ENCODE results near the gene GFRA1. TPM values are rescaled to one million over a fixed set of nuclear protein-coding genes. Genes with fewer than 3 reads are reported as not detected.

The GFRA1 gene
- polyA plus RNA-seq, 3 donors, result not detected

DNA sequence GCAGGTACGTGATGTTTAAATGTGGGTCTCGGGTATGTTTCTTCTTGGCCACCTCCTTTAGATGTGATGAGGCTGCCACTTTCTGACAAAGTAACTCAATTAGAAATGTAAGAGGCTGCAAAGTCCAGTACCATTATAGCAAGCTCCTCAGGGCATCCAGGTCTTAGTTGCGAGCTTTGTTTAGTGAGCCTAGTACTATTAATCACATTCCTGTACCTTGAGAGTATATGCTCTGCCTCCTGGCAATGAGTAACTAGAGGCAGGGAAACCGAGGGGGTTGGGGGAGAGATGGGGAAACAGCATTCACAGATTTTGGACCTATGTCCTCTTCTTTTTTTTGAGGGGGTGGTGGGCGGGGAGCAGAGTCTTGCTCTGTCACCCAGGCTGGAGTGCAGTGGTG, 131.8 kb downstream of the GFRA1 start:
- no peaks in the 10 kb centered on the region for H3K36me3 Mint-ChIP-seq
- H3K36me3 ChIP-seq (replicated peaks in 1 of 2; ENCODE audit: control insufficient read depth in 1 of 2, insufficient read depth in 2 of 2, low read length in 2 of 2), result no peaks in the 10 kb centered on the region
- H2AFZ ChIP-seq (ENCODE audit: insufficient read depth, low read depth, low read length, poor library complexity, severe bottlenecking), result no peak overlapping the region
- H3K27ac Mint-ChIP-seq, result no peak overlapping the region
- H3K79me2 ChIP-seq (ENCODE audit: insufficient read depth, low read length), result no peaks in the 10 kb centered on the region
- intact Hi-C loops (cut with micrococcal nuclease), result no loop called here
- H3K4me3 Mint-ChIP-seq, result no peak overlapping the region
- no peak for DNase-seq
- WGBS (ENCODE audit: insufficient coverage), result 93% methylated on average over 2 of the region's 5 CpGs
- H4K20me1 ChIP-seq (ENCODE audit: insufficient read depth, low read length), result no peaks in the 10 kb centered on the region
- H3K27me3 Mint-ChIP-seq (ENCODE audit: low read depth in 3 of 3), result no peaks in the 10 kb centered on the region
- H3K9ac ChIP-seq (ENCODE audit: insufficient read depth, low read length, poor library complexity, severe bottlenecking), result no peak overlapping the region
- no peaks in the 10 kb centered on the region for H3K27me3 ChIP-seq (ENCODE audit: control insufficient read depth in 2 of 2, insufficient read depth in 2 of 2, low read length in 2 of 2)
- H3K4me1 ChIP-seq (ENCODE audit: control insufficient read depth in 1 of 2, insufficient read depth in 2 of 2, low read length in 2 of 2), result no peaks in the 10 kb centered on the region
- no peak overlapping the region for H3K4me2 ChIP-seq (replicated peaks; ENCODE audit: extremely low read depth, low read length, poor library complexity, severe bottlenecking)
- no peak overlapping the region for H3K4me3 ChIP-seq (replicated peaks in 1 of 3; ENCODE audit: low read depth in 2 of 3, low read length in 3 of 3)
- H3K27ac ChIP-seq (ENCODE audit: low read depth in 1 of 2, low read length in 2 of 2), result no peak overlapping the region
- H3K9me3 ChIP-seq (replicated peaks in 1 of 2; ENCODE audit: control insufficient read depth in 1 of 2, insufficient read depth in 1 of 2, low read length in 2 of 2), result no peaks in the 10 kb centered on the region
- TF ChIP-seq, protein P1, sequence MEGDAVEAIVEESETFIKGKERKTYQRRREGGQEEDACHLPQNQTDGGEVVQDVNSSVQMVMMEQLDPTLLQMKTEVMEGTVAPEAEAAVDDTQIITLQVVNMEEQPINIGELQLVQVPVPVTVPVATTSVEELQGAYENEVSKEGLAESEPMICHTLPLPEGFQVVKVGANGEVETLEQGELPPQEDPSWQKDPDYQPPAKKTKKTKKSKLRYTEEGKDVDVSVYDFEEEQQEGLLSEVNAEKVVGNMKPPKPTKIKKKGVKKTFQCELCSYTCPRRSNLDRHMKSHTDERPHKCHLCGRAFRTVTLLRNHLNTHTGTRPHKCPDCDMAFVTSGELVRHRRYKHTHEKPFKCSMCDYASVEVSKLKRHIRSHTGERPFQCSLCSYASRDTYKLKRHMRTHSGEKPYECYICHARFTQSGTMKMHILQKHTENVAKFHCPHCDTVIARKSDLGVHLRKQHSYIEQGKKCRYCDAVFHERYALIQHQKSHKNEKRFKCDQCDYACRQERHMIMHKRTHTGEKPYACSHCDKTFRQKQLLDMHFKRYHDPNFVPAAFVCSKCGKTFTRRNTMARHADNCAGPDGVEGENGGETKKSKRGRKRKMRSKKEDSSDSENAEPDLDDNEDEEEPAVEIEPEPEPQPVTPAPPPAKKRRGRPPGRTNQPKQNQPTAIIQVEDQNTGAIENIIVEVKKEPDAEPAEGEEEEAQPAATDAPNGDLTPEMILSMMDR (IDR thresholded peaks at IDR 0.05), result no peak
- peaks cover 0 to 7% (median 2%) of the 10 kb centered on the region in 7 donors for H3K9me3 Mint-ChIP-seq
- H3K4me1 Mint-ChIP-seq, result no peaks in the 10 kb centered on the region

GRCh38 chr10:116139886-116140285, 133.1 kb downstream of the GFRA1 start:
- H3K36me3 ChIP-seq (replicated peaks in 1 of 2; ENCODE audit: control insufficient read depth in 1 of 2, insufficient read depth in 2 of 2, low read length in 2 of 2), result no peaks in the 10 kb centered on the region
- H3K9me3 ChIP-seq (replicated peaks in 1 of 2; ENCODE audit: control insufficient read depth in 1 of 2, insufficient read depth in 1 of 2, low read length in 2 of 2), result no peaks in the 10 kb centered on the region
- no peak for DNase-seq
- no peak overlapping the region for H3K27ac Mint-ChIP-seq
- no peak overlapping the region for H3K27ac ChIP-seq (ENCODE audit: low read depth in 1 of 2, low read length in 2 of 2)
- H3K9me3 Mint-ChIP-seq, result peaks cover 0 to 7% (median 2%) of the 10 kb centered on the region in 7 donors
- WGBS (ENCODE audit: insufficient coverage), result 50% methylated on average over 2 of the region's 3 CpGs
- no peak overlapping the region for H3K9ac ChIP-seq (ENCODE audit: insufficient read depth, low read length, poor library complexity, severe bottlenecking)
- no peak overlapping the region for H3K4me3 ChIP-seq (replicated peaks in 1 of 3; ENCODE audit: low read depth in 2 of 3, low read length in 3 of 3)
- TF ChIP-seq, protein P1 (IDR thresholded peaks at IDR 0.05), result no peak
- no peak overlapping the region for H3K4me3 Mint-ChIP-seq
- H3K4me2 ChIP-seq (replicated peaks; ENCODE audit: extremely low read depth, low read length, poor library complexity, severe bottlenecking), result no peak overlapping the region
- no peaks in the 10 kb centered on the region for H3K27me3 Mint-ChIP-seq (ENCODE audit: low read depth in 3 of 3)
- no peaks in the 10 kb centered on the region for H4K20me1 ChIP-seq (ENCODE audit: insufficient read depth, low read length)
- no peaks in the 10 kb centered on the region for H3K27me3 ChIP-seq (ENCODE audit: control insufficient read depth in 2 of 2, insufficient read depth in 2 of 2, low read length in 2 of 2)
- H3K79me2 ChIP-seq (ENCODE audit: insufficient read depth, low read length), result no peaks in the 10 kb centered on the region
- H3K36me3 Mint-ChIP-seq, result no peaks in the 10 kb centered on the region
- no peak overlapping the region for H2AFZ ChIP-seq (ENCODE audit: insufficient read depth, low read depth, low read length, poor library complexity, severe bottlenecking)
- no peaks in the 10 kb centered on the region for H3K4me1 Mint-ChIP-seq
- H3K4me1 ChIP-seq (ENCODE audit: control insufficient read depth in 1 of 2, insufficient read depth in 2 of 2, low read length in 2 of 2), result no peaks in the 10 kb centered on the region
- intact Hi-C loops (cut with micrococcal nuclease), result no loop called here

Data from CD14-positive monocyte (primary cell).